ENCODE data around the gene FRMPD1.
"Not testable (repeated sequence)": the region's sequence is repeated elsewhere in the genome, so short reads cannot be mapped to it uniquely, and the experiment has no call there.

FRMPD1 gene

DNA sequence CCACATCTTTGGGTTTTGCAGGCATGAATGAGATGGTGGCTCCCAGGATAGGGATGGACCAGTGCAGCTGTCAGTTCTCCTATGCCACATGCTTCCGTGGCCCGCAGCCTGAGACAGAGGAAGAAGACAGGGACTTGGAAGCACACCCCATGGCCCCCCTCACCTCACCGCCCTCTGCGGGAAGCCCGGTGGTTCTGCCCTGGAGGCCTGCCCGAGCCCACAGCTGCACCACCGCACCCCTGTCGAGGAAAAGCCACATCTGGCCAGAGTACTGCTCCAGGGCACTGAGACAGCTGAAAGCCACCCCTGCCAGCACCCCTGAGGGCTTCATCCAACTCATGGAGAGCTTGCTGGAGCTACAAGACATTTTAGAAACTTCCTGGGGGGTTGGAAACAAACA, 95.2 kb downstream of the FRMPD1 start:
- DNase-seq, result no peak

DNA sequence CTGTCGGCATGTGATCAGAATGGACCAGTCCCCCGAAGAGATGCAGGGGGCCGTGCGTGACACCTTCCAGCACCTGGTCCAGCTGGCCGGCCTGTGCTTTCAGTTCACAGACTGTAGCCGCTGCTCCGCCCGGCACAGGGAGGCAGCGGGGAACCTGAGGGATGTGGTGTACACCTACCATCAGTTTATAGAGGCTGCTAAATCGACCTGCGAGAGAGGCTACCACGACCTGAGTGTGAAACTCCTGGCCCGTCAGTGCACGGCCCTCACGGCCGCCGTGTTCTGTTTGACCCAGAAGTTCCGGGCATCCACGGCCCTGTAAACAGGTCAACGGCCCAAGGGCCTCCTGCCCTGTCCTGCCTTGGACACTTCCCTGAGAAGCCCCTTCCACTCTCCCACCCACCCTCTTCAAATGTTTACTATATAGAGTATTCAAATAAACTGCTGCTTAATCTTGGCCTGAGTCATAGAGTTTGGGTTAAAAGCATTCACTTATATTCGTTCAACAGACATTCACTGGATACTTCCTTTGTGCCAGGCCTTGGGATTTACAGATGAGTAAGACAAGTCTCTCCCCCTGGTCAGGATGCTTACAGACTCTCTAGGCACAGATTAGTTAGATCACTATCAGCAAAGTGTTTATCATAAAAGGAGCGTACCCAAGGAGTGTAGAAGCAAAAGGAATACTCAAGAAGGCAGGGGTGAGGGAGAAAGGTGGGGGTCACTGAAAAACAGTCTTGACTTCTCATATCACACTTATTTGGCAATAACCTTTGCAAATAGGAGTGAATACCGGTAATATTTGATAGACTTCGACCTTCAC, 95.9 kb downstream of the FRMPD1 start:
- DNase-seq, result no peak

DNA sequence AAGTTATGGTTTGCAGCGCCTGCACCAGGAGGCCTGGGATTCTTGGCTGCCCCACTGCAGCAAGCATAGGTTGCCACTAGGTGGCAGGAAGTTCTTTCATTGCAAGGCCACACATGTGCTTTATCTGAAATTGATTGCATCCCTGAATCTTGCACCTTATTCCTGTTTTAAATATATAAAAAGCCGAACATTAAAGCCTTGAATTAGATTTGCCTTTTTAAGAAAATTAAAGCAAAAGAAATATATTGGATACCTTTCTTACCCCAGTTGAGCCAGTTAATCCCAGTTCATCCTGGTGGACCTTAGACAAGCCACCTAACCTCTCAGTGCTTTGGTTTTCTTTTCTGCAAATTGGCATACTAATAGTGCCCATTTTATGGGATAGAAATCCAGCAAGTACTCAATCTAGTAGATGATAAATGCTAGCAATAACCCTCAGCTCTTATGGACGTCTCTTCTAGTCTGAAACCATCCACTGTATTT, 96.6 kb downstream of the FRMPD1 start:
- DNase-seq, result peak; percentile 27

DNA sequence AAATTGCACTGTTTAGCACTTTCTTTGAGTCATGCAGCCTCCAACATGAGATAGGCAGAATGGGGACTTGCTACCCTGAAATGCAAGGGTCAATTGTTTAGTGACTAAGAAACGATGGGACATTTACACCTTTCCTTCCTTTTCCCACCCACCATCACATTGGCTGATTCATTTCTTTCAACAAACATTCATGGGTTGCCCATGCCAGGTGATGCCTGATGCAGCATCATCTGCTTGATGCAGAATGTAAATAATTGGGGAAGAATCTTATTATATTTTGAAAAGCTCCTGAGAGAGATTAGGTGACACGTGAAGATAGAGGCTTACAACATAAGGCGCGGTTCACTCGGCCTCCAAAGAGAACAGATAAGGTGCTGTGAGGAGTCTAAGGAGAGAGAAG, 98.4 kb downstream of the FRMPD1 start:
- DNase-seq, result no peak

DNA sequence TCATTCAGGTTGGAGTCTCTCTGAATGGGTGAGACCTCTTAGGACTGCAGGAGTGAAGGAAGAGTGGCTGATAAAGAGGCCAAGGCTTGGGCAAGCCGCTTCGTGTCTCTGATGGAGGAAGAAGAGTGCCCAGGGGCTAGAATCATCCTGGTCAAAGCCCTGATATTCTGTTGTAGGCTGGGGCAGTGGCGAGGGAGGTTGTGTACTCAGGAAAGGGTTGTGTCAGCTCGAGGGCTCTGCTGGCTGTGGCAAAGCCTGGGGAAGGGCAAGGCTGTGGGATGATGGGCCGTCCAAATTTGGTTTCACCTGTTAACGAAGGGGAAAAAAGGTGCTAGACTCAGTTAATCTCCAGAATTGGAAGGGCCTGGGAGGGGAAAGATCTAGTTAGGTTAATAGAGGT, 100.4 kb downstream of the FRMPD1 start:
- DNase-seq, result no peak

DNA sequence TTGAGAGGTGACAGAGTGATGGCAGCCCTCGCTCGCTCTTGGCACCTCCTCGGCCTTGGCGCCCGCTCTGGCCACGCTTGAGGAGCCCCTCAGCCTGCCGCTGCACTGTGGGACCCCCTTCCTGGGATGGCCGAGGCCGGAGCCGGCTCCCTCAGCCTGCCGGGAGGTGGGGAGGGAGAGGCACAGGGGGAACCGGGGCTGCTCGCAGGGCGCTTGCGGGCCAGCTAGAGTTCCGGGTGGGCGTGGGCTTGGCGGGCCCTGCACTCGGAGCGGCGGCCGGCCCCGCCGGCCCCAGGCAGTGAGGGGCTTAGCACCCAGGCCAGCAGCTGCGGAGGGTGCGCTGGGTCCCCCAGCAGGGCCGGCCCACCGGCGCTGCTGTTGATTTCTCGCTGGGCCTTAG, 101.0 kb downstream of the FRMPD1 start:
- DNase-seq, result not testable (repeated sequence)

DNA sequence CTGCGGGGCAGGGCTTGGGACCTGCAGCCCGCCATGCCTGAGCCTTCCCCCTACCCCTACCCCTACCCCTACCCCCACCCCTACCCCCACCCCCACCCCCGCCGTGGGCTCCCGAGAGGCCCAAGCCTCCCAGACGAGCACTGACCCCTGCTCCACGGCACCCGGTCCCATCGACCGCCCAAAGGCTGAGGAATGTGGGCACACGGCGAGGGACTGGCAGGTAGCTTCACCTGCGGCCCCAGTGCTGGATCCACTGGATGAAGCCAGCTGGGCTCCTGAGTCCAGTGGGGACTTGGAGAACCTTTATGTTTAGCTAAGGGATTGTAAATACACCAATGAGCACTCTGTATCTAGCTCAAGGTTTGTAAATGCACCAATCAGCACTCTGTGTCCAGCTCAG, 101.4 kb downstream of the FRMPD1 start:
- DNase-seq, result not testable (repeated sequence)

DNA sequence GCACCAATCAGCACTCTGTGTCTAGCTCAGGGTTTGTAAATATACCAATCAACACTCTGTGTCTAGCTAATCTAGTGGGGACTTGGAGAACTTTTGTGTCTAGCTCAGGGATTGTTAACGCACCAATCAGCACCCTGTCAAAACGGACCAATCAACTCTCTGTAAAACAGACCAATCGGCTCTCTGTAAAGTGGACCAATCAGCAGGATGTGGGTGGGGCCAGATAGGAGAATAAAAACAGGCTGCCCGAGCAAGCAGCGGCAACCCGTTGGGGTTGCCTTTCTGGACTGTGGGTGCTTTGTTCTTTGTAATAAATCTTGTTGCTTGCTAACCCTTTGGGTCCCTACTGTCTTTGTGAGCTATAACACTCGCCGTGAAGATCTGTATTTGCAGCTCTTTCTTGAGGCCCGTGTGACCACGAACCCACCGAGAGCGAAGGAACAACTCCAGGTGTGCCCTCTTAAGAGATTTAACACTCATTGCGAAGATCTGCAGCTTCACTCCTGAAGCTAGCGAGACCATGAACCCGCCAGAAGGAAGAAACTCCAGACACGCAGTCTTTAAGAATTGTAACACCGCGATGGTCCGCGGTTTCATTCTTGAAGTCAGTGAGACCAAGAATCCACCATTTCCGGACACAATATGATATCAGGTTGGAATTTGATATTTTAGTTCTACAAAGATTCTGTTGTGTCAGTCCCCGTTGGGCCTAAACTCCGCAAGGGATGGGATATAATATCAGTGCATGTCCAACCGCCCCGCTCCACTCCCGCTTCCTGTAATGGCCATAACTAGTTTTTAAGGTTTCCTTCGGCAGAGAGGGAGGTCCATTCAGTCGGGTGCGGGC, 102.1 kb downstream of the FRMPD1 start:
- no peak for DNase-seq

DNA sequence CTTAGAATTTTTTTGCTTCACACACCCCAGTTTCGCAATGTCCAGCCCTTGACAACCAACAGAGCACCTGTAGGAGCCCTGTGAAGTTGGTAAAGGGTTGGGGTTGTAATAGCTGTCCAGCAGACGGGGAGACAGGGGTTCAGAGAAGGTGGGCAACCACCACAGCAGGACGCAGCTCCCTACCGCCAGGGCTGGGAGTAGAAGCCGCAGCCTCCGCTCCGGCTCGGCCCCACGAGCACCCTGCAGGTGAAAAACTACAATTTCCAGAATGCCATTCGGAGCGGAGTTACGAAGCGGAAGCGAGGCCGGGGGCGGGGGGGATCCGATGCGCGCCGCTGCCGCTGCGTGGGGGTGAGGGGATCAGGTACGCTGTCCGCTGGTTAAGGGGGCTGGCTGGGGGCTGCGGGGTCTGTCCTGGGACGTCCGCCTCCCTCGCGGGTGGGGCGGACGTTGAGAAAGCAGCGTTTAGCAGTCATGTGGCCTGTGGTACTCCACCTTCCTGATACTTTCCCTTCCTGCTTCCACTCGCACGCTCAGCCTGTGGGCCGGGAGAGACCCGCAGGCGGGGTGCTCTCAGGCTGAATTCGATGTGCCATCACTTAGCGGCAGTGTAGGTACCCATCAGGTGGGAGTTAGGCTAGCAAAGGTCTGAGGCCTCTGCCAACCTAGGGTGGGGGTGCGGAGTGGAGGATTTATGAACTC, 102.9 kb downstream of the FRMPD1 start, which contains the start of gene TRMT10B:
TSS of gene TRMT10B (plus strand) at position 317 of the 702 bp plus-strand sequence. CDS start 8,127 bp downstream, outside the sequence.
- peak; percentile 53 for DNase-seq

DNA sequence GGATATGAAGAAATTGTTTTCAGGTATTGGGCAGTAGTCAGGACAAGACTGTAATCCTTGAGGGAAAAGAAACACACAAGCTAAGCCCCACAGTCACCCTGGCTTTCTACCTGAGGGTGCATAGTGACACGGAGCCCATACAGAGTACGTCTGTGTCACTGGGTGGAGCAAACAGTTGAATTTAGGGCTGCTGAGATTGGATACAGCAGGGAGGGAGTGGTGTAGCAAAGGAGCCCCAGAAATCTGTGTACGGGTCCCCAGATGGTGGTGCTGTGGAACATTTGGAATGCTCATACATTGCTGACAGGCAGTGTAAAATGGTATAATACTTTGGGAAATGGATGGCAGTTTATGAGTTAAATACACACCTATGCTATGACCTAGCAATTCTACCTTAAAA, 108.0 kb downstream of the FRMPD1 start:
- DNase-seq, result no peak

DNA sequence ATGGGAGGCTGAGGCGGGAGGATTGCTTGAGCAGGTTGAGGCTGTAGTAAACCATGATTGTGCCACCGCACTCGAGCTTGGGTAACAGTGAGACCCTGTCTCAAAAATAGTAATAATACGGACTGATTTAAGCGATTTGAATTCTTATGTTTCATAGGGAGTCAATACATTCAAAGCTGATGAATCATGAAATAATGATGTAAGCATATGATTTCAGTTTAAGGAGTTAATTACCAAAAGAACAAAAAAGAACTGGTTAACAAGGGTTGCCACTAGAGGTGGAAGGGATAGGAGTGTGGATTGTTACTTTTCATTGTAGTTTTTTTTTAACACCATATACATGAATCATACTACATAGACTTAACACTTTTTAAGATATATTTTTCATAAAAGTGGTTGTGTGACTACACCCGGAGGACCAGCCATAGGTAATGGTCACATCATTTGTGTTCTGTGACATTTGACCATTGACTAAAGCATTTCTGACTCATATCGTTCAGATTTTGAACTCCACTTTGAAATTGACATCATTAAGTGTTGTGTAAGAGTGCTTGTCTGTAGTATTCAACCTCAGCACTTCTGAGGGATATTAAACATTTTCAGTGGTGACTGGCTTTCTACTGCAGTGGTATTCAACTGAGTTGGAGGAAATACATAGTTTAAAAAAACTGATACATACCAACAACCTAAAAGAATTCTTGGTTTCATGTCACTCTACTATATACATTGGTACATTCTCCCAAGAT, 109.8 kb downstream of the FRMPD1 start:
- DNase-seq, result no peak

DNA sequence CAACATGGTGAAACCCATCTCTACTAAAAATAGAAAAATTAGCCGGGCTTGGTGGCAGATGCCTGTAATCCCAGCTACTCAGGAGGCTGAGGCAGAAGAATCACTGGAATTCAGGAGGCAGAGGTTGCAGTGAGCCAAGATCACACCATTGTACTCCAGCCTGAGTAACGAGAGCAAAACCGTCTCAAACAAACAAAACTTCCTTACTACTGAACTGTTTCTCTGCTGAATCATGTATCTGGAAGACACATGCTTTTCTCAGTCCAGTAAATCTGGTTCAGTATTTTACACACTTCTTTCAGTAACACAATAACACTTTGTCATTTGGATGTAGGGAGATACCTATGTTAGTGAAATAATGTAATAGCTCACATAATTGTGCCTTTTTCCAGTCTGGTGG, 110.8 kb downstream of the FRMPD1 start:
- no peak for DNase-seq

DNA sequence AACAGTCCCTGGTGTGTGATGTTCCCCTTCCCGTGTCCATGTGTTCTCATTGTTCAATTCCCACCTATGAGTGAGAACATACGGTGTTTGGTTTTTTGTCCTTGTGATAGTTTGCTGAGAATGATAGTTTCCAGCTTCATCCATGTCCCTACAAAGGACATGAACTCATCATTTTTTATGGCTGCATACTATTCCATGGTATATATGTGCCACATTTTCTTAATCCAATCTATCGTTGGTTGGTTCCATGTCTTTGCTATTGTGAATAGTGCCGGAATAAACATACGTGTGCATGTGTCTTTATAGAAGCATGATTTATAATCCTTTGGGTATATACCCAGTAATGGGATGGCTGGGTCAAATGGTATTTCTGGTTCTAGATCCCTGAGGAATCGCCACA, 114.5 kb downstream of the FRMPD1 start:
- not testable (repeated sequence) for DNase-seq

DNA sequence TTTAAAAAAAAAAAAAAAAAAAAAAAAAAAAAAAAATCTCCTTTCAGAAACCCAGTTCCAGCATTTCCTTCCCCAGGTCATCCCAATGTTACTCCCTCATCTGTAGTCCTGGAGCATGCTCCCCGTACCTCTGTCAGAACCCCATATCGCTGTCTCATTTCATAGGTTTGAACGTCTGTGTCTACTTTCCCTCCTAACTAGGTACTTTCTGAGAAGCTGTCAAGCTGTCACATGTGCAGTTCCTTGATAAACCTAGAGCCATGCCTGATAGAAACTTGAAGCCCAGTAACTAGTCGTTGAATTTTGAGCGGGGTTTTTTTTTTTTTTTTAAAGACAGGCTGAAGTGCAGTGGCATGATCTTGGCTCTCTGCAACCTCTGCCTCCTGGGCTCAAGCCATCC, 118.6 kb downstream of the FRMPD1 start:
- DNase-seq, result no peak

DNA sequence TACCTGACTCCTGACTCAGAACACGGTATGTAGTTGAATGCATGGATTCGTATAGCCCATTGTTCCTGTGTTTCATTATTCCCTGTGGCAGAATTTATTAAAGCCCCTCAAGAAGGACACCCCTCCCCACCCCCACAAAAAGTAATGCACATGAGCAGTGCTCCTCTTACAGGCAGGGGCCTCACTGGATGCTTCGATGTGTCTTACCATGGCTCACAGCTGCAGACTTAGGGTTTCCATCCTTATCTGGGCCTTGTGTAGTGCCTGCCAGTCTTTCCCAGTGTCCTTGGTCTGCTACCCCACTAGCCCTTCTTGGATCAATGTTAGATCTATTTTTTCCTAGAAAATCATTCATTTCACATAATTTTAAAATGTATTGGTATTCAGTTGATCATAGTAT, 119.2 kb downstream of the FRMPD1 start:
- no peak for DNase-seq

DNA sequence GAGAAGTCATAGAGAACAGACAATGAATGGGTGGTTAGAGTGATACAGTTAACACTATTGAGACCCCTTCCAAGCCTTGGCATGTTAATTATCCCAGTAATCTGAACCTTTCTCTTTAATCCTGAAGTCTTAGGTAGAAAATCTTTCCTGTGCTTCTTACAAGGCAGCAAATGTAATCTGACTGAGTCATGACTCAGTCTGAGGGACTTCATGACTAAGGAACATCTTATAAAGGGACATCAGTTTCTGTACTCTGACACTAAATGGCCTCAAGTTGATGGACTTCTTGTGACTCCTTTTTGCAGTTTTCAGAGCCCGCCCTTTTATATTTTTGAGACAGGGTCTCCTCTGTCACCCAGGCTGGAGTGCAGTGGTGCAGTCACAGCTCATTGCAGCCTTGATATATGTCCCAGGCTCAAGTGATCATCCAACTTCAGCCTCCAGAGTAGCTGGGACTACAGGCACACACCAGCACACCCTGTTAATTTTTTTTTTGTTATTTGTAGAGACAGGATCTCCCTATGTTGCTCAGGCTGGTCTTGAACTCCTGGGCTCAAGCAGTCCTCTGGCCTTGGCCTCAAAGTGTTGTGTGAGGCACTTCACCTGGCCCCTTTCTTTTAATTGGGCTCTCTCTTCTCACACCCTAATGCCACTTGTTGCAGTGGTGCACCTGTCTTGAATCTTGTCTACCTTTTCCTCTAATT, 124.6 kb downstream of the FRMPD1 start:
- no peak for DNase-seq

DNA sequence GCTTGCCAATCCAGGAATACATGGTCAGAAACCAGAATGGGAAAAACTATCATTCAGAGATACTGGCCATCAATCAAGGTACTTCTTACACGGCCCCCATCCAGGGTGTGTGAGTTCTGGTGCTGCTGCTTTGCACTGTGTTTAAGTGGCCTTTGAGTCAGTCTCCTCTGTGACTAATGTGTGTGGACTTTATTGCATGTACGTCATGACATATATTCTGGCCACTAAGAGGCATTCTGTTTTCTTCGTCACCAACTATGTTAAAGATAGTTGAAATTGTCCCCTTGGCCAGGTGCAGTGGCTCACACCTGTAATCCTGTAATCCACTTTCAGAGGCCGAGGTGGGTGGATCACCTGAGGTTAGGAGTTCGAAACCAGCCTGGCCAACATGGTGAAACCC, 125.6 kb downstream of the FRMPD1 start:
- DNase-seq, result no peak

DNA sequence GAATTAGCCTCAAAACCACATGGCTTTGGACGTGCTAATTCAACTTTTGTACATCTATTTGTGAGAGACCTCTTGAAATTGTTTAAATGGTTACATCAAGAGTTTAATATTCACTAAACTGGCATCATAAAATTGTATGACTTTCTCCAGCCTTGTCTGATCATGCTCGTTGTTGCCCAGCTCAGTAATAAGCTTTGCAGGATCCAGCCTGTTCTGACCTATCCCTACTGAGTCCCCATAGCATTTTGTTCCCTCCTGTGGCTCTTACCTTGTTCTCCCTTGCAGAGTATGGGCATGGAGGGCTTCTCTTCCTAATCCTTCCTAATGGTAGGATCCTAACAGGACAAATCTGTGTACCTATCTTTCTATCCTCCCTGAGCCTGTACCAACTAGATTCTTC, 127.8 kb downstream of the FRMPD1 start:
- no peak for DNase-seq

DNA sequence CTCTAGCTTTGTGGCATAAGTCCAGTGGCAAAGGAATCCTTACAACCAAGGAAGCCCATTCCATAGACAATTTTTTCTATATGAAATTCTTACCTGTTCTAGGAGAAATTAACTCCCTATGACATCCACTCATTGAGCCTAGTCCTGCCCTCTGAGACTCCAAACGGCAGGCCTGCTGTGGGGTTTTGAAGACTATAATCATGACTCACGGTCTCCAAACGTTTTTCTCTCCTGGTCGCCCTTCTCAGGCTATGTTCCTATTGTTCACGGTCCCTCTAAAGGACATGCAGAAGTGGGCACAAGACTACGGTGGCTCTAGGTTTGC, 133.5 kb downstream of the FRMPD1 start:
- no peak for DNase-seq

DNA sequence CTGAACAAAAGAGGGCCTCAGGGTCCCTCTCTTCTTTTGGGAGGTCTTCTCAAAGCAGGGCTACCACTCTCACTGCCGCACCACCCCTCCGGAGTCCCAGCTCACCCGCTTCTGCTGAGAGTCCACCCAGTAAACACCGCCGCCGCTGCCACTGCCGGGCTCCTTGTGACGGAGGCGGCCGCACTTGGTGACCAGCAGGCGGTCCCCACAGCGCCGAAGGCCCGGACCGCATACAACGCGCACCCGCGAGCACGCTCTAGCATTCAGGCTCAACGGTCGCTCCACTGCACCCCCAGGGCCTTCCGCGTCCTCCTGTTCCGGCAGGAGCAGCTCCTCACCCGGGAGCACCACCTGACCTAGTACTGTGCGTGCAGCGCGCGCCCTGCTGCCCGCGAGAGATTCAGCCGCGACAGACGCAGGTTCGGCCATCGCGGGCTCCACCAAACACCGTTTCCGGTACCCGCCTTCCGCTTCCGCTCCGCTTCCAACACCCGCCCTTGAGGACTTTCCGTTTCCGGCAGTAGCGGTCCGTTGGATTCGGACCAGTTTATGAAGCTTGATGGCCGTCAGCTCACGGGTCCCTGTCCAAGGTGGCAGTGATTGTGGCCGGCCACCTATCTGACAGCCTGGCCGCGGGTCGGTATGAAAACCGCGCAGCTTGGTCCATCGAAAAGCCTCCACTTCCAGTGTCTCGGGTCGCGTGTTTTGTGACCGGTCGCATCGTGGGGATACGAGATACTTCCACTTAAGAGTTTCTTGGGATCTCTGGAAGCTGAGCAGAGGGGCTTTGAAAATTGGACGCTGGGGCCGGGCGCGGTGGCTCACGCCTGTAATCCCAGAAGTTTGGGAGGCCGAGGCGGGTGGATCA, 134.1 kb downstream of the FRMPD1 start, which contains the start of gene EXOSC3:
TSS of gene EXOSC3 (minus strand) at position 449 of the 868 bp plus-strand sequence. CDS start at position 429, 20 bp downstream.
- peak; percentile 72 for DNase-seq

DNA sequence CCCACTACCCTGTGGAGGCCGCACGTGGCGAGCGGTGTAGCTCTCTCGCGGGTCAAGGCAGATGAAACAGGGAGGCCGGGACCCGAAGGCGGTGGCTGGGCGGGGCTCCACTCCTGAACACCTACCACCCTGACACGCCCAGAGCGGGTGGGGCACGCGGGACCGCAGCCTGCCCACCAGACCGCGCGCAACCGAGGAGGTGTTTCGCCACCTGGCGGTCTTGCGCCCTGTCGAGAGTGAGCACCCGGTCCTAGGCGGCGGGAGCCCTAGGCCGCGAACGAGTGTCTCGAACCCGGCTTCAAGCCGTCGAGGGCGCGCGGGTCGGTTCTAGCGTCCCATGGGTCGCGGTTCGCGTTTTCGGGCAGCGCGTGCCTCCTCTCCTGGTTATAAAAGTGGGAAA, 136.3 kb downstream of the FRMPD1 start:
- no peak for DNase-seq

All from activated CD4-positive, alpha-beta T cell treated with anti-CD3 and anti-CD28 coated beads for 1 hour (primary cell).